ENCODE measurements around the gene ATG16L1. TPM values are rescaled to one million over a fixed set of nuclear protein-coding genes. Genes with fewer than 3 reads are reported as not detected.

ATG16L1 gene
- total RNA-seq, 1 donor: 29.3 TPM

DNA sequence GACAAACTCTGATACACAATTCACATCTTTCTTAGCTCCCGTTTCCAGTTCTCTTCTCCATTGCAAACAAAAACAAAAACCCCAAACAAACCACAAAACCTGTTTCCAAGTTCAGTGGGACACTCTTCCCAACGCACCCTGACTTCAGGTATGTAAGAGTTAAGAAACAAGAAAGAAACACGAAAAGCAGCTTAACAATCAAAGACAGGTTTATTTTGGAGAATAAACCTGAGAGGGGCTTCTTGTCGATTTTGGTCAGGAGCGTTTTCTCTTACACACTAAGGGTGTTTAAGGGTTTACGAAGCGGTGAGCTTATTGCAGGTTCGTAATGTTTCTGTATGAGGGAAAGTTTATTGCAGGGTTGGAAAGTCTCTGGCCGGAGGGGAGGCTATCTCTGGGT, 905 bp upstream of the ATG16L1 start:
- TF ChIP-seq, protein P1, sequence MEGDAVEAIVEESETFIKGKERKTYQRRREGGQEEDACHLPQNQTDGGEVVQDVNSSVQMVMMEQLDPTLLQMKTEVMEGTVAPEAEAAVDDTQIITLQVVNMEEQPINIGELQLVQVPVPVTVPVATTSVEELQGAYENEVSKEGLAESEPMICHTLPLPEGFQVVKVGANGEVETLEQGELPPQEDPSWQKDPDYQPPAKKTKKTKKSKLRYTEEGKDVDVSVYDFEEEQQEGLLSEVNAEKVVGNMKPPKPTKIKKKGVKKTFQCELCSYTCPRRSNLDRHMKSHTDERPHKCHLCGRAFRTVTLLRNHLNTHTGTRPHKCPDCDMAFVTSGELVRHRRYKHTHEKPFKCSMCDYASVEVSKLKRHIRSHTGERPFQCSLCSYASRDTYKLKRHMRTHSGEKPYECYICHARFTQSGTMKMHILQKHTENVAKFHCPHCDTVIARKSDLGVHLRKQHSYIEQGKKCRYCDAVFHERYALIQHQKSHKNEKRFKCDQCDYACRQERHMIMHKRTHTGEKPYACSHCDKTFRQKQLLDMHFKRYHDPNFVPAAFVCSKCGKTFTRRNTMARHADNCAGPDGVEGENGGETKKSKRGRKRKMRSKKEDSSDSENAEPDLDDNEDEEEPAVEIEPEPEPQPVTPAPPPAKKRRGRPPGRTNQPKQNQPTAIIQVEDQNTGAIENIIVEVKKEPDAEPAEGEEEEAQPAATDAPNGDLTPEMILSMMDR (IDR thresholded peaks at IDR 0.05; ENCODE audit: extremely low read depth, low read depth, low read length): no peak
- peaks cover 13% of the 10 kb centered on the region for H3K4me1 ChIP-seq (ENCODE audit: insufficient read depth, low read length)
- no peaks in the 10 kb centered on the region for H3K27me3 ChIP-seq (ENCODE audit: insufficient read depth, low read length)
- no peak for DNase-seq (ENCODE audit: insufficient read length, low spot score, missing footprints)
- H3K27ac ChIP-seq (ENCODE audit: low read depth, low read length): no peak overlapping the region
- H3K4me2 ChIP-seq (ENCODE audit: insufficient read depth, low read length): no peak overlapping the region
- H4K20me1 ChIP-seq (ENCODE audit: insufficient read depth, low read length): peaks cover 23% of the 10 kb centered on the region
- H2AFZ ChIP-seq (ENCODE audit: low read length): peak overlapping the region; percentile 94
- no peak overlapping the region for H3K4me3 ChIP-seq (ENCODE audit: insufficient read depth, low read length)
- H3K79me2 ChIP-seq (ENCODE audit: insufficient read depth, low read length): peaks cover 40% of the 10 kb centered on the region
- peaks cover 3% of the 10 kb centered on the region for H3K36me3 ChIP-seq (ENCODE audit: insufficient read depth, low read length)
- no peaks in the 10 kb centered on the region for H3K9me3 ChIP-seq (ENCODE audit: low read depth, low read length)

DNA sequence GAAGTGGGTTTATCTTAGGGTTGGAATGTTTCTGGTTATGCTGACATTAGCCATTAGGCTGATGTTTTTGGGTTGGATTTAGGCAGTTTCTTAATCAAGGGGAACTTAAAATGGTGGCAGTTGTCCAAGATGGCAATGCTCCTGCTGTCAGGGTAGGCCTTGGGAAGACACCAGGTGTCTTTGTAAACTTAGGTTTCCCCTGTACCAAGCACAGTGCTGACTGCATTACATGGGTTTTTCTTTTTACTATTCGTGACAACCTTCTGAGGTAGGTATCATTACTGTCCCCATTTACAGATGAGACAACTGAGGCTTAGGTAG, 528 bp upstream of the ATG16L1 start:
- Histone ChIP-seq H2AFZ (ENCODE audit: low read length) (peak overlapping the region; percentile 94), H3K4me2 (ENCODE audit: insufficient read depth, low read length) (peak overlapping the region; percentile 96), H3K27ac (ENCODE audit: low read depth, low read length) (peak overlapping the region; percentile 80)

DNA sequence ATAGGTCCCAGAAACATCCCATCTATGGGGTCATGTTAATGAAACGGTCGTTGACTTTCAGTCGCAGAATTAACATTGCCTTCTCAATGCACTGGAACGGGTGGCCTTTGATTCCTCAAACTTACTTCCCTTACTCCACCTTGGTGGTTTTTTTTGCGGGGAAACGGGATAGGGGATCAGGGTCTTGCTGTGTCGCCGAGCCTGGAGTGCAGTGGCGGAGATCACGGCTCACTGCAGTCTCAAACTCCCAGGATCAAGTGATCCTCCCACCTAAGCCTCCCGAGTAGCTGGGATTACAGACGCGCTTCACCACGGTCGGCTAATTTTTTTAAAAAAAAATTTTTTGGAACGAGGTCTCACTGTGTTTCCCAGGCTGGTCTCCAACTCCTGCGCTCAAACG, 754 bp downstream of the ATG16L1 start:
- peak overlapping the region; percentile 80 for H3K27ac ChIP-seq (ENCODE audit: low read depth, low read length)
- peaks cover 23% of the 10 kb centered on the region for H4K20me1 ChIP-seq (ENCODE audit: insufficient read depth, low read length)
- peaks cover 13% of the 10 kb centered on the region for H3K4me1 ChIP-seq (ENCODE audit: insufficient read depth, low read length)
- DNase-seq (ENCODE audit: insufficient read length, low spot score, missing footprints): no peak
- peak overlapping the region; percentile 92 for H2AFZ ChIP-seq (ENCODE audit: low read length)
- peak overlapping the region; percentile 96 for H3K4me2 ChIP-seq (ENCODE audit: insufficient read depth, low read length)
- peaks cover 50% of the 10 kb centered on the region for H3K79me2 ChIP-seq (ENCODE audit: insufficient read depth, low read length)
- no peaks in the 10 kb centered on the region for H3K27me3 ChIP-seq (ENCODE audit: insufficient read depth, low read length)
- H3K4me3 ChIP-seq (ENCODE audit: insufficient read depth, low read length): peak overlapping the region; percentile 91
- peaks cover 13% of the 10 kb centered on the region for H3K36me3 ChIP-seq (ENCODE audit: insufficient read depth, low read length)
- TF ChIP-seq, protein P1 (IDR thresholded peaks at IDR 0.05; ENCODE audit: extremely low read depth, low read depth, low read length): no peak
- no peaks in the 10 kb centered on the region for H3K9me3 ChIP-seq (ENCODE audit: low read depth, low read length)

More for the DNA sequence above, 528 bp upstream of the ATG16L1 start:
- no peak for DNase-seq (ENCODE audit: insufficient read length, low spot score, missing footprints)
- H3K4me3 ChIP-seq (ENCODE audit: insufficient read depth, low read length): peak overlapping the region; percentile 91
- no peaks in the 10 kb centered on the region for H3K27me3 ChIP-seq (ENCODE audit: insufficient read depth, low read length)
- no peaks in the 10 kb centered on the region for H3K9me3 ChIP-seq (ENCODE audit: low read depth, low read length)
- peaks cover 3% of the 10 kb centered on the region for H3K36me3 ChIP-seq (ENCODE audit: insufficient read depth, low read length)
- H3K79me2 ChIP-seq (ENCODE audit: insufficient read depth, low read length): peaks cover 44% of the 10 kb centered on the region
- H3K4me1 ChIP-seq (ENCODE audit: insufficient read depth, low read length): peaks cover 13% of the 10 kb centered on the region
- H4K20me1 ChIP-seq (ENCODE audit: insufficient read depth, low read length): peaks cover 23% of the 10 kb centered on the region
- TF ChIP-seq, protein P1 (IDR thresholded peaks at IDR 0.05; ENCODE audit: extremely low read depth, low read depth, low read length): no peak

DNA sequence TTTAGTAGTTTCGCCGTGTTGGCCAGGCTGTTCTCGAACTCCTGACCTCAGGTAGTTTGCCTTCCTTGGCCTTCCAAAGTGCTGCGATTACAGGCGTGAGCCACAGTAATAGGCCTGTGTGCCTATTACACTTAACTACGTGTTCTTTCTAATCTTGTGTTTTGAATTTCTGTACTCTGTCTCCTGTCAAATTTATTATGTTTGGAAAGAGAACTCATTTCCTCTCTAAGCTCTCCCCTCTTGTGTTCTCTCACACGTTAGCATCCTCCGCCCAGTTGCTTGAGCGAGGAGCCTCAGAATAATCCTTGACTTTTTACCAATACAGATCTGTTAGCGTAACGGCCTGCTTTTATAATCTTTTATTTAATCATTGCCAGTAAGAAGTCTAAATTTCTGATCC, 3.7 kb downstream of the ATG16L1 start:
- no peaks in the 10 kb centered on the region for H3K27me3 ChIP-seq (ENCODE audit: insufficient read depth, low read length)
- H3K4me2 ChIP-seq (ENCODE audit: insufficient read depth, low read length): no peak overlapping the region
- H3K9me3 ChIP-seq (ENCODE audit: low read depth, low read length): no peaks in the 10 kb centered on the region
- H3K36me3 ChIP-seq (ENCODE audit: insufficient read depth, low read length): peaks cover 29% of the 10 kb centered on the region
- no peak overlapping the region for H3K4me3 ChIP-seq (ENCODE audit: insufficient read depth, low read length)
- peaks cover 13% of the 10 kb centered on the region for H3K4me1 ChIP-seq (ENCODE audit: insufficient read depth, low read length)
- DNase-seq (ENCODE audit: insufficient read length, low spot score, missing footprints): no peak
- peaks cover 30% of the 10 kb centered on the region for H4K20me1 ChIP-seq (ENCODE audit: insufficient read depth, low read length)
- H3K27ac ChIP-seq (ENCODE audit: low read depth, low read length): no peak overlapping the region
- H3K79me2 ChIP-seq (ENCODE audit: insufficient read depth, low read length): peaks cover 73% of the 10 kb centered on the region
- H2AFZ ChIP-seq (ENCODE audit: low read length): no peak overlapping the region
- TF ChIP-seq, protein P1 (IDR thresholded peaks at IDR 0.05; ENCODE audit: extremely low read depth, low read depth, low read length): no peak

All from osteoblast (primary cell).